LNCAP (cell line): ENCODE data around the gene C16orf74.

Experiments used
- CTCF ChIP-seq: fragments of 450-650 bp; IDR thresholded peaks from 2 replicates; pipeline ENCODE4 v1.5.1; 2017; ENCODE audit warnings: mild to moderate bottlenecking

C16orf74 gene

GRCh38 chr16:85794696-85795095 lies 43.8 kb upstream of the C16orf74 start:
- no peak for TF ChIP-seq CTCF

- no peak for TF ChIP-seq CTCF
Measured at GRCh38 chr16:85793662-85794298, 42.9 kb upstream of the C16orf74 start.

GRCh38 chr16:85789773-85790172 lies 38.9 kb upstream of the C16orf74 start:
- TF ChIP-seq CTCF = no peak

GRCh38 chr16:85788819-85789218 lies 37.9 kb upstream of the C16orf74 start:
- no peak for TF ChIP-seq CTCF

- TF ChIP-seq CTCF = no peak
Measured at GRCh38 chr16:85785927-85786326, 35.0 kb upstream of the C16orf74 start.

GRCh38 chr16:85784813-85785212 lies 33.9 kb upstream of the C16orf74 start:
- TF ChIP-seq CTCF = no peak

GRCh38 chr16:85783441-85783840 lies 32.5 kb upstream of the C16orf74 start:
- no peak for TF ChIP-seq CTCF

GRCh38 chr16:85782451-85782850 lies 31.6 kb upstream of the C16orf74 start:
- TF ChIP-seq CTCF = no peak
